Measurements from ENCODE around the gene NDUFC2.
A peak's percentile ranks its signal among the peaks of the same experiment; 100 is the strongest.

Gene NDUFC2

DNA sequence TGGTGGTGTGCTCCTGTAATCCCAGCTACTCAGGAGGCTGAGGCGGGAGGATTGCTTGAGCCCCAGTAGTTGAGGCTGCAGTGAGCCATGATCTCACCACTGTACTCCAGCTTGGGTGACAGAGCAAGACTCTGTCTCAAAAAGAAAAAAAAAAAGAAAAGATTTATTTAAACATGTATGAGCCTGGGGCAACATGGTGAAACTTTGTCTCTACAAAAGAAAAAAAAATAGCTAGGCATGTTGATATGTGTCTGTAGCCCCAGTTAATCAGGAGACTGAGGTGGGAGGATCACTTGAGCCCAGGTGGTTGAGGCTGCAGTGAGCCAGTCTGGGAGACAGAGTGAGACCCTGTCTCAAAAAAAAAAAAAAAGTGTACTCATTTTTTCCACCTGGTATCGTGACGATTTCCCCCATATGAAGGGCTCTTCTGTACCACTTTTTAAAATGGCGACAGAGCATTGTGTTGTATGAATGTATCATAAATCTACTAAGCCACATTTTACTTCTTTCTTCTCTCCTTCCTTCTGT, 40.2 kb downstream of the NDUFC2 start:
- Histone ChIP-seq H3K36me3 (ENCODE audit: control insufficient read depth in 2 of 2, insufficient read depth in 2 of 2, low read length in 2 of 2) (no peaks in the 10 kb centered on the region), H3K27me3 (ENCODE audit: control insufficient read depth in 1 of 2, insufficient read depth in 2 of 2, low read length in 2 of 2) (no peaks in the 10 kb centered on the region), H3K4me1 (ENCODE audit: control insufficient read depth, insufficient read depth, low read length) (peaks cover 6% of the 10 kb centered on the region), H3K9ac (ENCODE audit: low read length in 2 of 2) (peak overlapping the region in 1 of 2 donors; percentile 63), H3K27ac (ENCODE audit: low read length) (peak overlapping the region; percentile 60), H3K9me3 (ENCODE audit: control insufficient read depth in 2 of 2, low read length in 2 of 2) (no peaks in the 10 kb centered on the region), H3K4me3 (ENCODE audit: low read length in 2 of 2) (peak overlapping the region in 1 of 2 donors; percentile 31)

GRCh38 chr11:78038697-78039313, 40.9 kb downstream of the NDUFC2 start:
- Histone ChIP-seq H3K27me3 (ENCODE audit: control insufficient read depth in 1 of 2, insufficient read depth in 2 of 2, low read length in 2 of 2) (no peaks in the 10 kb centered on the region), H3K9ac (ENCODE audit: low read length in 2 of 2) (no peak overlapping the region), H3K4me3 (ENCODE audit: low read length in 2 of 2) (no peak overlapping the region), H3K9me3 (ENCODE audit: control insufficient read depth in 2 of 2, low read length in 2 of 2) (no peaks in the 10 kb centered on the region), H3K4me1 (ENCODE audit: control insufficient read depth, insufficient read depth, low read length) (peaks cover 6% of the 10 kb centered on the region), H3K27ac (ENCODE audit: low read length) (no peak overlapping the region), H3K36me3 (ENCODE audit: control insufficient read depth in 2 of 2, insufficient read depth in 2 of 2, low read length in 2 of 2) (no peaks in the 10 kb centered on the region)

- Histone ChIP-seq H3K27ac (ENCODE audit: low read length) (no peak overlapping the region), H3K4me3 (ENCODE audit: low read length in 2 of 2) (no peak overlapping the region), H3K9me3 (ENCODE audit: control insufficient read depth in 2 of 2, low read length in 2 of 2) (no peaks in the 10 kb centered on the region), H3K9ac (ENCODE audit: low read length in 2 of 2) (no peak overlapping the region), H3K36me3 (ENCODE audit: control insufficient read depth in 2 of 2, insufficient read depth in 2 of 2, low read length in 2 of 2) (no peaks in the 10 kb centered on the region), H3K27me3 (ENCODE audit: control insufficient read depth in 1 of 2, insufficient read depth in 2 of 2, low read length in 2 of 2) (no peaks in the 10 kb centered on the region), H3K4me1 (ENCODE audit: control insufficient read depth, insufficient read depth, low read length) (peaks cover 6% of the 10 kb centered on the region)
These were observed 41.6 kb downstream of the NDUFC2 start for GRCh38 chr11:78037825-78038620.

GRCh38 chr11:78037056-78037455, 42.6 kb downstream of the NDUFC2 start:
- no peak overlapping the region for H3K9ac ChIP-seq (ENCODE audit: low read length in 2 of 2)
- peaks cover 6% of the 10 kb centered on the region for H3K4me1 ChIP-seq (ENCODE audit: control insufficient read depth, insufficient read depth, low read length)
- no peak overlapping the region for H3K27ac ChIP-seq (ENCODE audit: low read length)

GRCh38 chr11:78036313-78036712, 43.3 kb downstream of the NDUFC2 start:
- peaks cover 10% of the 10 kb centered on the region for H3K4me1 ChIP-seq (ENCODE audit: control insufficient read depth, insufficient read depth, low read length)
- no peaks in the 10 kb centered on the region for H3K36me3 ChIP-seq (ENCODE audit: control insufficient read depth in 2 of 2, insufficient read depth in 2 of 2, low read length in 2 of 2)
- no peaks in the 10 kb centered on the region for H3K9me3 ChIP-seq (ENCODE audit: control insufficient read depth in 2 of 2, low read length in 2 of 2)
- H3K27me3 ChIP-seq (ENCODE audit: control insufficient read depth in 1 of 2, insufficient read depth in 2 of 2, low read length in 2 of 2): no peaks in the 10 kb centered on the region
- H3K9ac ChIP-seq (ENCODE audit: low read length in 2 of 2): no peak overlapping the region
- H3K27ac ChIP-seq (ENCODE audit: low read length): no peak overlapping the region
- H3K4me3 ChIP-seq (ENCODE audit: low read length in 2 of 2): no peak overlapping the region

More at GRCh38 chr11:78037056-78037455, 42.6 kb downstream of the NDUFC2 start:
- no peaks in the 10 kb centered on the region for H3K36me3 ChIP-seq (ENCODE audit: control insufficient read depth in 2 of 2, insufficient read depth in 2 of 2, low read length in 2 of 2)
- H3K4me3 ChIP-seq (ENCODE audit: low read length in 2 of 2): no peak overlapping the region
- H3K9me3 ChIP-seq (ENCODE audit: control insufficient read depth in 2 of 2, low read length in 2 of 2): no peaks in the 10 kb centered on the region
- no peaks in the 10 kb centered on the region for H3K27me3 ChIP-seq (ENCODE audit: control insufficient read depth in 1 of 2, insufficient read depth in 2 of 2, low read length in 2 of 2)

DNA sequence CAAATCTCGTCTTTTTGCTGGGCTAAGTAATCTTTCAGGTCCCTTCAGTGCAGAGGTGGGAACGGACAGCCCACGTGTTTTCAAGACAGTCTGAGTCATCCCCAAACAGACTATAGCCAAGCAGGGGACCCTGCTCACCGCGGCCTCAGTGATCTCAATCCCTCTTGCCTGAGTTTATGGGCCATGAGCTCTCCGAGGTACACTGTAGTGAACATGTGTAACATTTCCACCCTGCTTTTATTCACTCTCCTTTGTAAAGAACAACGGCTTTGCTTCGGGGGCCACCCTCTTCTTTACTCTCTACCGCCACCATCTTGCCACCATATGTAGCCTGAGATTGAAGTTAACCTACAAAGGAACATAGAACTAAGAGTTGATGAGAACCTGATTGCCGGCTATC, 45.0 kb downstream of the NDUFC2 start:
- peaks cover 12% of the 10 kb centered on the region for H3K4me1 ChIP-seq (ENCODE audit: control insufficient read depth, insufficient read depth, low read length)
- no peaks in the 10 kb centered on the region for H3K27me3 ChIP-seq (ENCODE audit: control insufficient read depth in 1 of 2, insufficient read depth in 2 of 2, low read length in 2 of 2)
- H3K9me3 ChIP-seq (ENCODE audit: control insufficient read depth in 2 of 2, low read length in 2 of 2): no peaks in the 10 kb centered on the region
- H3K27ac ChIP-seq (ENCODE audit: low read length): no peak overlapping the region
- H3K9ac ChIP-seq (ENCODE audit: low read length in 2 of 2): no peak overlapping the region
- H3K4me3 ChIP-seq (ENCODE audit: low read length in 2 of 2): no peak overlapping the region
- no peaks in the 10 kb centered on the region for H3K36me3 ChIP-seq (ENCODE audit: control insufficient read depth in 2 of 2, insufficient read depth in 2 of 2, low read length in 2 of 2)

GRCh38 chr11:78033040-78033439, 46.6 kb downstream of the NDUFC2 start:
- no peaks in the 10 kb centered on the region for H3K36me3 ChIP-seq (ENCODE audit: control insufficient read depth in 2 of 2, insufficient read depth in 2 of 2, low read length in 2 of 2)
- H3K27ac ChIP-seq (ENCODE audit: low read length): no peak overlapping the region
- no peaks in the 10 kb centered on the region for H3K27me3 ChIP-seq (ENCODE audit: control insufficient read depth in 1 of 2, insufficient read depth in 2 of 2, low read length in 2 of 2)
- H3K4me1 ChIP-seq (ENCODE audit: control insufficient read depth, insufficient read depth, low read length): peaks cover 12% of the 10 kb centered on the region
- no peaks in the 10 kb centered on the region for H3K9me3 ChIP-seq (ENCODE audit: control insufficient read depth in 2 of 2, low read length in 2 of 2)
- H3K9ac ChIP-seq (ENCODE audit: low read length in 2 of 2): no peak overlapping the region
- no peak overlapping the region for H3K4me3 ChIP-seq (ENCODE audit: low read length in 2 of 2)

DNA sequence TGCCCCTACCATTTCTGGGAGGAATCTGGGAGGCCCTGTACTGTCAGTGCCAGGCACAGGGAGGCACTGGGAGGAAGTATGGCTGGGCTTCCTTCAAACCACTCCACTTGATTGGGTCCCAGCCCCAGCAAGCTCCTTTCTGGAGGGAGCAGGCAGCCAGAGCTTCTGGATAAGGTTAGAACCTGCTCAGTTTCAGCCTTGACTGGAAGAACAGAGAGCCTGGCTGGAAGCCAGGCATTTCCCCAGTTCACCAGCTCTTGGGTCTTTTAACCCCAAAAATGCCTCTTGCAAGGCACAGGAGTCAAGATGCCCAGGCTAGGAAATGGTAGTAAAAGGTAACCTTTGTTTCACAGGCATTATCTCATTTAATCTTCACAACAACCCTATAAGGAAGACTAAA, 47.6 kb downstream of the NDUFC2 start:
- H3K27ac ChIP-seq (ENCODE audit: low read length): peak overlapping the region; percentile 18
- H3K4me1 ChIP-seq (ENCODE audit: control insufficient read depth, insufficient read depth, low read length): peaks cover 12% of the 10 kb centered on the region
- H3K9me3 ChIP-seq (ENCODE audit: control insufficient read depth in 2 of 2, low read length in 2 of 2): no peaks in the 10 kb centered on the region

DNA sequence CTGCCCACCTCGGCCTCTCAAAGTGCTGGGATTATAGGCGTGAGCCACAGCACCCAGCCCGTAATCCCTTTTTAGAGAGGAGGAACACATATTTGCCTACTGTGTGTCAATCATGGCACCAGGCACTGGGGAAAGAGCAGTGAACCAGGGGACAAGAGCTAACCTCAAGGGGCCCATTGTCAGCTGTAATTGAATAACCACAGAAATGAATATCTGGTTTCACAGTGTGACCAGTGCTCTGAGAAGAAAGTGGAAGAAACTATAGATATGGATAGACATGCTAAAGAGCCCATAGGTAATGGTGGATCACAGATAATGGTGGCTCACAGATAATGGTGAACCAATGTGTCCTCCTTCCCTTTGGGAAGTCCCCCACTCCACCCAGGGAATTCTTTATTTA, 48.0 kb downstream of the NDUFC2 start:
- Histone ChIP-seq H3K9ac (ENCODE audit: low read length in 2 of 2) (no peak overlapping the region), H3K27ac (ENCODE audit: low read length) (peak overlapping the region; percentile 18), H3K27me3 (ENCODE audit: control insufficient read depth in 1 of 2, insufficient read depth in 2 of 2, low read length in 2 of 2) (no peaks in the 10 kb centered on the region), H3K4me3 (ENCODE audit: low read length in 2 of 2) (no peak overlapping the region), H3K9me3 (ENCODE audit: control insufficient read depth in 2 of 2, low read length in 2 of 2) (no peaks in the 10 kb centered on the region), H3K36me3 (ENCODE audit: control insufficient read depth in 2 of 2, insufficient read depth in 2 of 2, low read length in 2 of 2) (no peaks in the 10 kb centered on the region), H3K4me1 (ENCODE audit: control insufficient read depth, insufficient read depth, low read length) (peaks cover 12% of the 10 kb centered on the region)

More for the DNA sequence above, 47.6 kb downstream of the NDUFC2 start:
- no peak overlapping the region for H3K9ac ChIP-seq (ENCODE audit: low read length in 2 of 2)
- no peak overlapping the region for H3K4me3 ChIP-seq (ENCODE audit: low read length in 2 of 2)
- H3K27me3 ChIP-seq (ENCODE audit: control insufficient read depth in 1 of 2, insufficient read depth in 2 of 2, low read length in 2 of 2): no peaks in the 10 kb centered on the region
- H3K36me3 ChIP-seq (ENCODE audit: control insufficient read depth in 2 of 2, insufficient read depth in 2 of 2, low read length in 2 of 2): no peaks in the 10 kb centered on the region

- H3K9ac ChIP-seq (ENCODE audit: low read length in 2 of 2): peak overlapping the region in 1 of 2 donors; percentile 4
- no peak overlapping the region for H3K4me3 ChIP-seq (ENCODE audit: low read length in 2 of 2)
- H3K9me3 ChIP-seq (ENCODE audit: control insufficient read depth in 2 of 2, low read length in 2 of 2): no peaks in the 10 kb centered on the region
- H3K27me3 ChIP-seq (ENCODE audit: control insufficient read depth in 1 of 2, insufficient read depth in 2 of 2, low read length in 2 of 2): no peaks in the 10 kb centered on the region
- peak overlapping the region; percentile 31 for H3K27ac ChIP-seq (ENCODE audit: low read length)
- H3K4me1 ChIP-seq (ENCODE audit: control insufficient read depth, insufficient read depth, low read length): peaks cover 12% of the 10 kb centered on the region
- H3K36me3 ChIP-seq (ENCODE audit: control insufficient read depth in 2 of 2, insufficient read depth in 2 of 2, low read length in 2 of 2): no peaks in the 10 kb centered on the region
These were observed 49.0 kb downstream of the NDUFC2 start for GRCh38 chr11:78030429-78031325.

All from stomach smooth muscle (tissue), 2 donors.